GM19395 (cell line): ENCODE results near the gene HPCAL4.

Experiments
- ATAC-seq: cut with Tn5 transposase; IDR thresholded peaks from one replicate; pipeline ENCODE4 v1.9.1; 2021; ENCODE audit warnings: mild to moderate bottlenecking, moderate library complexity; ENCODE audit not compliant: unreplicated experiment

The HPCAL4 gene

DNA sequence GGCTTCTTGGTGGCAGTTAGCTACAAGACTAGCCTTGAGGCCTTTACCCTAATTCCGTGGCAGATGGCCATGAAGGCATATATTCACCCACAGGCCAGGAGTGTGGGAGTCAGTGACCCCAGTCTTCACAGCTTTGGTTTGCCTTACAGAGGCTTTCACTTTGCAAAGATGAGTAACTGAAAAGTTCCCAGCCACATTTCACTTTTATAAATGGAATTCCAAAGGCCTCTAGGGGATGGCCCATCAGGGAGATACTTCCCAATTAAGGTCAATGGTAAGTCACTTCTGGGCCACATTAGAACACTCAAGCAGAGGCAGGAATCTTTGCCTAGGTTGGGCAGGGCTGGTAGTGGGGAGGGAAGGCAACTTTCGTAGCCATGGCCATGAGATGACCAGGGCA lies 38.7 kb downstream of the HPCAL4 start:
- no peak for ATAC-seq

DNA sequence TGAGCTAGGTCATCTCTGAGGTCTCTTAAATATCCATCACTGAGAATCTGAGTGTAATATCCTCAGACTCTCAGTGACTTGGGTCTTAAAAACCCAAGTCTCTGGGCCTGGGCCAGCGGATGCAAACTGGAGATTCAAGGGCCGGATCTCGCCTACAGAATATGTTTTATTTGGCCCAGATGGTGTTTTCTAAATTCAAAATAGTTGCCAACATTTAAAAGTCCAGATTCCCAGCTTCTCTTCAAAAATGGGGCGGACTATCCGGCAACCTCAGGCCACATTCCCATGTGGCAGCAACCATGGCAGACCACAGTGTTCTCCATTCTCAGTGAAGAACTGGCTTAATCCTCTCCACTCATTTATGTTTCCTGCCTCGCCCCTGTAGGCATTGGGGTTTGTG lies 39.1 kb downstream of the HPCAL4 start:
- ATAC-seq, result no peak

DNA sequence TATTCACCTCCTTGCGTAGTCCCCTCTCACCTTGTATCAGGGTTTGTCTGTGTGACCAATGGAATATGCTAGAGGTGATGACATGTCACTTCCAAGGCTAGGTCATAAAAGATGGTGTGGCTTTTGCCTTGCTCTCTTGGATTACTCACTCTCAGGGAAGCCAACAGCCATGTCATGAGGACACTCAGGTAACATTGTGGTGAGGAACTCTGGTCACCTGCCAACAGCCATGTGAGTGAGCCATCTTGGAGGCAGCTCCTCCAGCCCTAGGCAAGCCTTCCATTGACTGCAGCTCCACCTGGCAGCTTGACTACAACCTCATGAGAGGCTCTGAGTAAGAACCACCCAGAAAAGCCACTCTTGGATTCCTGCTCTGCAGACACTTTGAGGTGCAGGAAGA lies 40.8 kb downstream of the HPCAL4 start:
- ATAC-seq, result no peak

DNA sequence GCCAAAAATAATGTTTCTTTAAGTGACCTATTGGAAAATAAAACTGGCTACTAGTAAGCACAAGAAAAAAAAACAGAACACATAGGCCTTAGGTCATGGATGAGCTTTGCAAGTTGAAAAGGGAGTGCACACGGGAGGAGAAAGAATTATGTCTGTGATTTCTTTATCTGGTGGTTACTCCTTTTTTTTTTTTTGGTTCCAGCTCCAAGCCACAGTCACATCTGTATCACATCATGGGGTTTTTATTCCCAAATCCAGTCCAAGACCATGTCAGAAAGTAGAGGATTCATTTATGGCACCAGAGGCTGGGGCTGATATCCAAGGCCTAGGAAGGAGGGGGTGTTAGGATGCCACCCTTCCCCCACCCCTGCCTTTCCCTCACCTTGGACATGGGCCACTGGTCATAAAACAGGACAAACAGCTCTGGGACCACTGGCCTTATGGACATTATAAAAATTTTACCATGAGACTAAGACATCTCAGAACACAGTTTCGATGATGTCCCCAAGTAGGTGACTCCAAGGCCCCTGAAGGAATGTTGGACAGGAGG lies 41.5 kb downstream of the HPCAL4 start:
- ATAC-seq, result no peak

DNA sequence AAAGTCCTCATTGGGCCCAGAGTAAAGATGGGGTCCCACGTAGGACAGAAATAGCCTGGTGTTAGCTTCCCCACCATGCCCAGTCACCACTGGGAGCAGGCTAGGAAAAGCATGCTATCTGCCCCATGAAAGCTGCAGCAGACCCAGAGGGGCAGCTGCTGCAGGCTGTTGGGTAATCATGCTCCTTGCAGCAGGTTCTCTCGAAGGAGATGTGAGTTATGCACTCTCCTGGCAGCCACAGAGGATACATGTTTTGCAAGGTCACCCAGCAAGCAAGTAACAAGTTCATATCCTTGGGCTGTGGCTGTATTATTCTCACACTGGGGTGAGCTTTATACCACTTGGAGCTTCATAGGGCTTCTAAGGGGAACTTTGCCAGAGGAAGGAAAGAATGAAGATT lies 42.7 kb downstream of the HPCAL4 start:
- no peak for ATAC-seq

DNA sequence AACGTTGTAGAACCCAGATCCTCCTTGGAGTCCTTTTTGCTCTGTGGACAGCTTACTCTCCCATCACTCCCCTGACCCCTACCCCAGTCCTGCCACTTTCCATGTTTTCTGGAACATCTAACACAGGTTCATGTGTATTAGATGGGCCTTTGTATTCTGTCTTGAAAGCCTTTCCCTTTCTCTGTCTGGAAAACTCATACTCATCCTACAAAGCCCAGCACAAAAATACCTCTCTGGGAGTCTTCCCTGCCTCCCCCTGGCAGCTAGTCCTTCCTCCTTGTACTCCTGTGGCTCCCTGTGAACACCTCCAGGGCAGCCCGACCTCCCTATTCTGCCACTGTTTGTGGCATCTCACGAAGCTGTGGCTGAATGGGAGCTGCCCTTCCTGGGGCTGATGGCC lies 44.0 kb downstream of the HPCAL4 start:
- ATAC-seq, result no peak

DNA sequence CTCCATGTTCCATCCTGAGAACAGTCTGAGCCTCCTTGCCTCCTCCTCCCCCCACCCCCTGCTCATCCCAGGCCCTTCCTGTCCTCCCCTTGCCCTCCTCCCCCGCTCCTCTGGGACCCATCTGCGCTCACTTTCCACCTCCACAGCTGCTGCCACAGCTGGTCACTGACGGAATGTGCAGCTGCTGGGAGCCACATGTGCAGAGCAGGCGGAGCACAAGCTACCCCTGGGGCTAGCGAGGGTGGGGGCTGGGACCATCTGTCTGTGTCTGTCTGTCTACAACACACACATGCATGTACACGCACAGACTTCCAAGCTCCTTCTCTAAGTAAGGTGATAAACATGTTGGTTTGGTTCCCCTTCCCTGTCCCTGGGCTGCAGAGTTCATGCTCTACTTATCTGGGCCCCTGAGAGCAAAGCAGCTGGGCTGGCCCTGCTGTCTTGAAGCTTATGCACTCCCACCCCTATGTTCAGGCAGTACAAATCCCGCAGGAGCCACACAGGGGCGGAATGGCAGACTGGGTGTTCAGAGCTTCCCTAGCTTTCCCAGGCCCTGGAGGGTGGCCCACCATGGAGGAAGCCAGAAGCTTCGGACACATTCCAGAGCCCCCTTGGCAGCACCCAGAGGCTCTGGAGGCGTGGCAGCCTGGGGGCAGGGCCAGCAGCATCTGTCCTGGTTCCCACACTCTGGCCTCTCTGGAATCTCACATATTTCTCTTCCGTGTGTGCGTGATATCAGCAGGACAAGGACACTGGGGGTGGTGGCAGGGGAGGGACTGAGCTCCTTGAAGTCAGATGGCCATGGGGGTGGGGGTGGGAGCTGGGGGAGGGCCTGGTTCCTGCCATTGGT lies 44.8 kb downstream of the HPCAL4 start:
- ATAC-seq, result no peak

DNA sequence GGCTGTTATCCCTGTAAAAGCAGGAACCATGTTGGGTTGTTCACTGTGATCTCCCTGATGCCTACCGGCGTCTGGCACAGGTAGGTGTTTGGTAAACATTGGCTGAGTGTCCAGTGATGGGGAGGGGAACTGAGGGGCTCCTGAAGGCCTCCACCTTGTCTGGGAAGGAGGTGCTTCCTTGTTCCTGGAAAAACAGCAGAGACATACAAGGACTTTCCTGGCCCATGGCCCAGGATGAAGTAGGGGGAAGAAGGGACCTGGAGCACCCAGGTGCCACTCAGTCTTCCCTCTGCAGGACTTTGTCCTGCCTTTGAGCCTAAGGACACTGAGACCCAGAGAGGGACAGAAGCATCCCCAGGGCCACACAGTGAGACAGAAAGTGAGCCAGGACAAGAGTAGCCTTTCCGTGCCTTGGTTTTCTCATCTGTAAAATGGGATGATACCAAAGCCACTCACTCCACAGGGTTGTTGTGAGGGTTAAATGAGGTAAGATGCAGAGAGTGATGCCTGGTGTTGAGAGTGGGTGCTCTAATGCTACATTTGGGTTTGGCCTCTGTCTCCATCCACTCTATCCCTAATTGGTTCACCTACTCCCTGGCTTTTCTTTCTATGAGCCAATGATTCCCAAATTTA lies 45.7 kb downstream of the HPCAL4 start:
- ATAC-seq, result no peak

DNA sequence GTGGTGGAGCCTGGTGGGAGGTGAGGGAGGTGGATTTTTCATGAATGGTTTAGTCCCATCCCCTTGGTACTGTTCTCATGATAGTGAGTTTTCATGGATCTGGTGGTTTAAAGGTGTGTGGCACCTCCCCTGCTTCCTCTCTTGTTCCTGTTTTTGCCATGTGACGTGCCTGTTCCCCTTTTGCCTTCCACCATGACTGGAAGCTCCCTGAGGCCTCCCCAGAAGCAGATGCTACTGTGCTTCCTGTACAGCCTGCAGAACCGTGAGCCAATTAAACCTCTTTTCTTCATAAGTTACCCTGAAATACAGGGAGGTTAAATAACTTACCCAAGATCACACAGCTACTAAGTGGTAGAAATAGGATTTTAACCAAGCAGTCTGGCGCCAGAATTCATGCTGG lies 47.5 kb downstream of the HPCAL4 start:
- ATAC-seq, result no peak

DNA sequence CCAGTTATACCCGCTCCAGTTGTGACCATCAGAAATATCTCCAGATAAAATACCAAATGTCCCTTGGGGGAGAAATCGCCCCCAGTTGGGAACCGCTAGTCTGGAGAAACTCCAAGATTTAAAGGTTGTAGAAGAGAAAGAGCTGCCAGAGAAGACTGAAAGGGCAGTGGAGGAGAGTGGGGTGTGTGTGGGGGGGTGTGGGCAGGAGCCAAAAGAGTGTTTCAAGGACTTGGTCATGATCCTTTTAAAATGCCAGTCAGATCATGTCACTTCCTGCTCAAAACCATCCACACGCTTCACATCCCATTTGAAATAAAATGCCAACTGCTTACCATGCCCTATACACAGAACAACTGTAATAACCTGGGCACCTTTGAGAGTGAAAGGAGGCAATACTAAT lies 48.4 kb downstream of the HPCAL4 start:
- ATAC-seq, result no peak

DNA sequence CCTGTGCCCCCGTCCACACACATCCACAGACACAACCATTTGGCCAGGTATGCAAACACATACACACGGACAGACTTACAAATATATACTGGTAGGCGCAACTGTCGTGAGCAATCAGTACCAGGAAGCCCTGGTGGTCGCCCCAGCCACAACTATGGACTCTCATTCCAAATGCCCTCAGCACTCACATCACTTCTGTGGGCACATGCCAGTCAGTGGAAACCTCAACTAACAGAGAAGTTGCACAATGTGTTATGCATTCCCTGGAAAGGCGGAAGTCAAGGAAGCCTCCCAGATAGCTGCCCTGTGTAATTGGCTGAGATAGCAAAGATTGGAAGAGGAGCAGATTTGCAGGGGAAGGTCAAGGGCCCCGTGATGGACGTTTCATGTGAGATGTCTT lies 50.4 kb downstream of the HPCAL4 start:
- ATAC-seq, result no peak

DNA sequence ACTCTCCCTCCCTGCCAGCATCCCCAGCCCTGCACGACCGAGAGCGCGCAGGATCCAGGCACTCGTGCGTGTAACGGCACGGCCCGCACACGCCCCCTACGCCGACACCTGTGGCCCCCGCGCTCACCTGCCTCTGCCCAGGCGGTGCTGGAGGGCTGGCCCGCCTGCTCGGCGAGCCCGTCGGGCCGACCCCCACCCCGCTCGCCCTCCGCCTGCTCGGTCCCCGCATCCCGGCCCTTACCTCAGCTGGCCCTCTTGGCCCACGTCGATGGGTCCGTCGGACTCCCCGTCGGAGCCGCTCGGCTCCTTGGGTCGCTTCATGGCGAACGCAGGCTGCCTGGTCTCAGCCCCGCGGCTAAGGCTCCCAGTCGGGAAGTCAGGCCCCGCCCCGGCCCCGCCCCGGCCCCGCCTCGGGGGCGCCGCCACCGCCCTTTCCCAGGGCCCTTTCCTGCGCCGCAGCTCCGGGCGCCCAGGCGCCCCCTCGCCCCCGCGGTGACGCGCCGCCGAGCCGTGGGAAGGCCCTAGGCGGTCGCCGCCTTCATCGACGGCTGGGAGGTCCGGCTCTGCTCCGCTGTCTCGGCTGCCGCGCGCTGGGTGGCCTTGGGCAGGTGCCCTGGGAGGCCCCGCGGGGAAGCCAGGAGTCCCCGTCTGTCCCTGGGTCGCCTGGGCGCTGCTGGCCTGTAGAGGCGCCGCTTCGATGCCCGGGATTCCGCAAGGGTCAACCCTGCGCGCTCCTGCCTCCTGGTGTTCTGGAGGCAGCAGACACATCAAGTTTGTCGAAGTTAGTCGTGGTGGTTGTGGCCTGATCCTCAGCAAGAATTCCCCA lies 51.7 kb downstream of the HPCAL4 start, which contains the start of gene HEYL:
TSS of gene HEYL (minus strand) at position 339 of the 826 bp plus-strand sequence. CDS start at position 321, 18 bp downstream.
- no peak for ATAC-seq

DNA sequence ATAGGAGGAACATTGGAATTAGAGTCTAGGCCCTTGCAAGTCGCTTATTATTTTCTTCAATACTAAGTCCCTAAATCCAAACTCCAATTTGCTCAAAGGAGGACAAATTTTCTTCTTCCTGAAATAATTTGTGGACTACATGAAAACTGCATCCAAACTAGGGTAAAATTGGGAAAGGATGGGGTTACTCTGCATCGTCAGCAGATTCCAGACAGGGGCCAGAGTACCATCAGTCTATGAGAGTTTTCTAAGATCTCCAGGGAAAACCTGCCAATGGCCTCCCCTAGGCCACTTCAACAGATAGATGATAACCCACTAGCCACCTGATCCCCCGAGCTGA lies 52.3 kb downstream of the HPCAL4 start:
- ATAC-seq, result no peak

DNA sequence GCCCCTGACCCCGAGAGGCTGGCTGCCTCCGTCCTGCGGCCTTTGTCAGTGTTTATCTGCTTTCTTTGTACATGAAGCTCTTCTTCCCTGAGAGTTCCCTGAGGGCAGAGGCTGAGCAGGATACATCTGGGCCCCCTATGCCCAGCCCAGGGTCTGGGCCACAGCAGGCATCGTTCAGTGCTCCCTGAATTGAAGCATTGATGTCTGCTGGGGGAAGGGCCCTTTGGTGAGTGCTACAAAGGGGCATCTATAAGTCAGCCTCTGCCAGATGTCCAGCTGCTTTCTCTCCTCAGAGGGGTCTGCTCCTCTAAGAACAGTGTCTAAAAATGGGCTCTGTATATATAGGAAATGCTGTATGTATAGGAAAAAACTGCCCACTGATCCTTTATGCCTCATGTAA lies 53.9 kb downstream of the HPCAL4 start:
- ATAC-seq, result no peak

DNA sequence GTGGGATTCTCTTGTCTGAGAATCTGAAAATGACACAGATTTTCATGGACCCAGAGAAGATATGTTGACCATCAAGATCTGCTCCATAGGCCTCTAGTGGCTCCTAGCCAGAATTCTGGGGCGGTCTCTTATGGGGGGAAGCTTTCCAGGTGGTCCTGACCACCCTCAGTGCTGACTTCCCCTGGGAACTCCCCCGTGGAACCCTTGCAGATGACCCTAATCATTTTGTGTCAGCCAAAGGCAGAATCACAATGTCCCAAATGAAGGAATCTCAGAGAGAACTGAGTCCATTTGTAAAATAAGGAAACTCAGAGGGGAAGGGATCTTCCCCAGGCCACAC lies 55.4 kb downstream of the HPCAL4 start:
- no peak for ATAC-seq

DNA sequence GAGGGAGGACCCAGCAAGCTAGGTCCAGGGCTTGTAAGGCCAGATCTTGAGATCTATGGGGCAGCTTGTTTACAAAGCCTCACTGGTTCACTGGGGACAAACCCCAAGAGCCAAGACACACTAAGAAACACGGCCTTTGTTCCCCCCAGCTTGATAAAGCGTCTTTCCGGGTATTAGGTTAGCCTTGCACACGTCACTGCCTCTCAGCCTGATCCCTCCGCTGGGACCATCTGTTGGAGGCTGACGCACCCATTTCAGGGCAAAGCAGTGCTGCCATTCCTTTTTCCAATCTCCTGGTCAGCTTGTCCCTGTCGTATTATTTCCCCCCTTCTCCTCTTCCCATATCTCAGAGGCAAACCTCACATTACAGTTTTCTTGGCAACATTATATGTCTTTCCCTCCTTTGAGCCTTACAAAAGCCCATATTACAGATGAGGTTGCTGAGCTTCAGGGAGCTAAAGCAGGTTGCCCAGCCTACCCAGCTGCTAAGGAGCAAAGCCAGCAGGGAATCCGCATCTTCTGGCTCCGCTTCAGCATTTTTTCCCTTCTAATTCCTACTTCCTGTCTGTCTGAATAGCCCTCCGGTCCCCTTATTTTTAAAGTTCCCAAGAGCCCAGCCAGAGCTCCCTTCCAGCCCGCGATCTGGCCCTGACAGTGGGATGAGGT lies 55.9 kb downstream of the HPCAL4 start:
- ATAC-seq, result no peak

DNA sequence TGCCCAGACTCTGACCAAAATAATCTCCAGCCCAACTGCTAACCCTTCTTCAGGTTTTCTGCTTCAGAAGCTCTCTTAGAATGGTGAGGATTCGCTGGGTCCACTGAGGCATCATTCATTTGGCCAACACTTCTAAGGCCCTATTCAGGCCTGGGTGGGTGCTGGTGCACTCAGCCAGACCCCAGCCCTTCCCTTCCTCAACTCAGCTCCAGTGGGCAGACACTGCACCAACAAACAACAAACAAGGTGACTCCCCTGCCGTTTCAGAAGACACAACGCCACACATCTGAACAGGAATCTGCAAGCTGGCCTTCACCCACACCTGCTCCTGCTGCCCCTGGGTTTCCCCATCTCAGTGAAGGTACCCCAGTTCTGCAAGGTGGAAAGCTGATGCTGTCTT lies 57.8 kb downstream of the HPCAL4 start:
- no peak for ATAC-seq

DNA sequence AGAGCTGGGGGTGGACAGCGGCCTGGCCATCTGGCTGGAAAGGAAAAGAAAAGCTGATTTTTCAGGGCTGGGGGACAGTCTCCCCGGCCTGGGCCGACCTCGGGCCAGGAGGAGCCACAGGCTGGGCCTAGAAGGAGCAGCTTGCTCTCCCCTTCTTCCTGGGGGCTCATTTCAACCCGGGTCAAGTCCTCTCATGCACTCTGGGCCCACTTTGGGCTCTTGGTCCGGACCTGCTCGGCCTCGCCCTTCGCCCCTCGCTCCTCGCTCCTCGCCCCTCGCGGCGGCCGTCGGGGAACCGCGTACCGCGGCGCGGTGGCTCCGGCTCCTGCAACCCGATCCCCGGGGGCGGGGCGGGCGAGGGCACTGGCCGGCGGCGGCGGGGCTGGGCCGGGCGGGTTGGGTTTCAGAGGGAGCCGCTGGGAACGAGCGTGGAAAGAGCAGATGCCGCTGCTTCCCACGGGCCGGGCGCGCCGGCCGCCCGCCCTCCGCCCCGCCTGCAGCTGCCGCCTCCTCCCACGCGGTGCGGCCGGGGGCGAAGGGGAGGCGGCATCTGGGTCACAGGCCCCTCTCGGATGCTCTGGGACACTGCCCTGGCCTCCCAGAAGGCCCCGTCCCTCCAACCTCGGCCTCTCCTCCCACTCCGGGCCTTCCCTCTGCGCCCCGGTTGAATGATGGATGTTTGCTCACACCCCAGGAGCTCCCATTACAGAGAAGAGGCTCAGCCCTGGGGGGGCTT lies 58.4 kb downstream of the HPCAL4 start:
- no peak for ATAC-seq

DNA sequence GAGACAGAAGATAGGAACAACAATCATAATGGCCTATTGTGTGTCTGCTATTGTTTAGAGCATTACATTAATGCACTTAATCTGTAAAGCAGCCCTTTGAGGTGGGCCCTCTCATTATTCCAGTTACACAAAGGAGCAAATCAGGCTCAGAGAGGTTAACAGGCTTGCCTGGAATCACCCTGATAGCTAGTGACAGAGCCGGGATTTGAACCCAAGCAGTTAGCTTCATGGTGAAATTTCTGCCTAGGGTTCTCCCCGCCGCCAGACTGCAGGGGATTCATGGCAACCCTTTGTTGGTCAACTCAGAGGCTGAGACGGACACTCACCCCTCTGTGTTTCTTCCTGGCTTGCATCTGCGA lies 58.9 kb downstream of the HPCAL4 start:
- no peak for ATAC-seq
